H1 (cell line): ENCODE results near the gene OR2A2. TPM values are rescaled to one million over a fixed set of nuclear protein-coding genes. Genes with fewer than 3 reads are reported as not detected.

Source experiments
- CTCF ChIA-PET: fragments of 300-600 bp; sonication (Branson Sonifier 250); formaldehyde crosslinking; loops from one replicate; lab custom pipeline; 2021; ENCODE audit not compliant: partially characterized antibody; lab: Charles Lee
- POLR2A ChIA-PET: fragments of 300-600 bp; sonication (Branson Sonifier 250); formaldehyde crosslinking; loops from one replicate; lab custom pipeline; 2021; ENCODE audit warnings: inconsistent platforms; ENCODE audit not compliant: partially characterized antibody; lab: Charles Lee
- DNase-seq, 2 experiments: peaks; one replicate each; pipeline versions ENCODE4 v3.0.0 to v3.0.0-alpha.2; 2010 to 2022; ENCODE audit warnings: low spot score in 2 of 2, low read depth in 1 of 2, mixed read lengths in 1 of 2
- FAIRE-seq: peaks from 2 replicates; lab custom pipeline; 2011; peaks lifted over from hg19 to GRCh38; lab: Jason Lieb, UNC
- H2AFZ ChIP-seq: 2 replicates; pipeline ENCODE4 v1.8.1; 2012; ENCODE audit warnings: low read length, inconsistent platforms
- H2AK5ac ChIP-seq: 2 replicates; pipeline ENCODE4 v1.6.1; 2013; ENCODE audit warnings: low read depth, low read length
- H2BK120ac ChIP-seq: replicated peaks from 2 replicates; pipeline ENCODE3; 2013; ENCODE audit warnings: low read depth, low read length, inconsistent platforms
- H2BK12ac ChIP-seq: 2 replicates; pipeline ENCODE4 v1.6.1; 2013; ENCODE audit warnings: low read depth, low read length
- H2BK15ac ChIP-seq: 2 replicates; pipeline ENCODE4 v1.6.1; 2013; ENCODE audit warnings: low read length
- H2BK20ac ChIP-seq: 2 replicates; pipeline ENCODE4 v1.6.1; 2013; ENCODE audit warnings: low read length
- H2BK5ac ChIP-seq: 2 replicates; pipeline ENCODE4 v1.6.1; 2013; ENCODE audit warnings: low read depth, low read length
- H3K14ac ChIP-seq: 2 replicates; pipeline ENCODE4 v1.6.1; 2013; ENCODE audit warnings: inconsistent platforms; ENCODE audit not compliant: insufficient read length
- H3K18ac ChIP-seq: 2 replicates; pipeline ENCODE4 v1.6.1; 2013; ENCODE audit warnings: low read length; ENCODE audit errors: extremely low read depth
- H3K23ac ChIP-seq: 2 replicates; pipeline ENCODE4 v1.6.1; 2013; ENCODE audit warnings: inconsistent platforms; ENCODE audit not compliant: insufficient read length
- H3K23me2 ChIP-seq: 2 replicates; pipeline ENCODE4 v1.6.1; 2013; ENCODE audit warnings: low read depth, low read length
- H3K27ac ChIP-seq: 2 replicates; pipeline ENCODE4 v1.6.1; 2011; ENCODE audit warnings: low read depth, low read length, inconsistent platforms
- H3K27me3 ChIP-seq, 4 experiments: replicated peaks in 1 of 4; 1 replicate in 1 of 4; 2 replicates in 3 of 4; pipeline versions ENCODE4 v1.6.1 to v1.8.1; 2011 to 2013; ENCODE audit warnings: low read length in 3 of 4, mild to moderate bottlenecking in 3 of 4, inconsistent platforms in 2 of 4, mixed read lengths in 2 of 4, moderate library complexity in 1 of 4; ENCODE audit not compliant: control insufficient read depth in 3 of 4, insufficient read depth in 3 of 4; ENCODE audit errors: extremely low read depth in 1 of 4
- H3K36me3 ChIP-seq, 4 experiments: 2 replicates each; pipeline versions ENCODE4 v1.6.1 to v1.8.1; 2011 to 2013; ENCODE audit warnings: mild to moderate bottlenecking in 4 of 4, low read length in 3 of 4, moderate library complexity in 2 of 4, control low read depth in 1 of 4, inconsistent platforms in 1 of 4; ENCODE audit not compliant: insufficient read depth in 4 of 4, control insufficient read depth in 2 of 4
- H3K4ac ChIP-seq: replicated peaks from 2 replicates; pipeline ENCODE3; 2013; ENCODE audit warnings: low read length, low read depth, mixed read lengths, inconsistent platforms; ENCODE audit not compliant: insufficient read length
- H3K4me1 ChIP-seq, 4 experiments: replicated peaks in 1 of 4; 1 replicate in 1 of 4; 2 replicates in 3 of 4; pipeline versions ENCODE4 v1.6.1 to v1.8.1; 2011 to 2013; ENCODE audit warnings: low read length in 3 of 4, inconsistent platforms in 2 of 4, mixed read lengths in 1 of 4; ENCODE audit not compliant: insufficient read depth in 4 of 4, control insufficient read depth in 3 of 4
- H3K4me2 ChIP-seq, 2 experiments: 2 replicates each; pipeline versions ENCODE4 v1.6.1 to v1.8.1; 2011 to 2013; ENCODE audit warnings: low read depth in 2 of 2, low read length in 2 of 2, control low read depth in 1 of 2, inconsistent platforms in 1 of 2, mild to moderate bottlenecking in 1 of 2; ENCODE audit not compliant: insufficient read depth in 1 of 2
- H3K4me3 ChIP-seq, 4 experiments: fragments of 200-600, 300-600 bp in 1 of 4; sonication (generic), shearing (Covaris generic), sonication (Bioruptor Twin) in 1 of 4; 2 replicates each; pipeline versions ENCODE4 v1.5.1 to v1.8.1; 2011 to 2016; ENCODE audit warnings: low read length in 4 of 4, low read depth in 3 of 4, control low read depth in 2 of 4, inconsistent platforms in 2 of 4, mild to moderate bottlenecking in 2 of 4, mixed read lengths in 1 of 4, moderate library complexity in 1 of 4; ENCODE audit not compliant: insufficient read depth in 2 of 4; ENCODE audit errors: extremely low read depth in 1 of 4
- H3K56ac ChIP-seq: replicated peaks from 2 replicates; pipeline ENCODE3; 2013; ENCODE audit warnings: low read depth, mild to moderate bottlenecking, mixed read lengths, low read length, inconsistent platforms; ENCODE audit not compliant: insufficient read length
- H3K79me1 ChIP-seq: 2 replicates; pipeline ENCODE4 v1.6.1; 2013; ENCODE audit warnings: low read depth, low read length, control low read depth
- H3K79me2 ChIP-seq, 2 experiments: 2 replicates each; pipeline versions ENCODE4 v1.6.1 to v1.8.1; 2012 to 2013; ENCODE audit warnings: low read length in 2 of 2, mild to moderate bottlenecking in 2 of 2, inconsistent platforms in 1 of 2; ENCODE audit not compliant: insufficient read depth in 2 of 2, control insufficient read depth in 1 of 2
- H3K9ac ChIP-seq, 4 experiments: replicated peaks in 1 of 4; 1 replicate in 1 of 4; 2 replicates in 3 of 4; pipeline versions ENCODE4 v1.6.1 to v1.8.1; 2011 to 2013; ENCODE audit warnings: low read depth in 3 of 4, low read length in 3 of 4, control low read depth in 2 of 4, mild to moderate bottlenecking in 2 of 4, moderate library complexity in 2 of 4, inconsistent platforms in 1 of 4; ENCODE audit errors: extremely low read depth in 1 of 4
- H3K9me3 ChIP-seq, 2 experiments: 2 replicates each; pipeline versions ENCODE4 v1.6.1 to v1.8.1; 2012 to 2013; ENCODE audit warnings: mild to moderate bottlenecking in 2 of 2, moderate library complexity in 2 of 2, control low read depth in 1 of 2, inconsistent platforms in 1 of 2, low read depth in 1 of 2, low read length in 1 of 2, mixed read lengths in 1 of 2; ENCODE audit not compliant: insufficient read depth in 2 of 2
- H4K20me1 ChIP-seq, 2 experiments: replicated peaks in 1 of 2; 2 replicates each; pipeline versions ENCODE3 to v1.8.1; 2011 to 2013; ENCODE audit warnings: inconsistent platforms in 2 of 2, low read length in 2 of 2, mild to moderate bottlenecking in 1 of 2; ENCODE audit not compliant: insufficient read depth in 2 of 2, control insufficient read depth in 1 of 2
- H4K5ac ChIP-seq: 2 replicates; pipeline ENCODE4 v1.6.1; 2013; ENCODE audit warnings: low read length, low read depth, mixed read lengths, inconsistent platforms; ENCODE audit not compliant: insufficient read length
- H4K8ac ChIP-seq: 2 replicates; pipeline ENCODE4 v1.8.0; 2013; ENCODE audit warnings: mild to moderate bottlenecking, moderate library complexity, low read length, inconsistent platforms; ENCODE audit not compliant: insufficient read depth; ENCODE audit errors: extremely low read depth
- H4K91ac ChIP-seq: replicated peaks from 2 replicates; pipeline ENCODE3; 2013; ENCODE audit warnings: low read length, mixed read lengths, inconsistent platforms; ENCODE audit not compliant: insufficient read length
- RAD21 ChIP-seq, 2 experiments: IDR thresholded peaks in 1 of 2; conservative IDR thresholded peaks in 1 of 2; 2 replicates each; pipeline ENCODE4 v1.6.1; 2011; ENCODE audit warnings: low read depth in 2 of 2, low read length in 2 of 2, improper control_type of control experiment in 1 of 2, inconsistent platforms in 1 of 2, mild to moderate bottlenecking in 1 of 2, moderate library complexity in 1 of 2
- SIX5 ChIP-seq: IDR thresholded peaks from 2 replicates; pipeline ENCODE4 v1.6.1; 2011; ENCODE audit warnings: mild to moderate bottlenecking, low read depth, low read length
- WGBS, 2 experiments: shearing (Covaris generic) in 1 of 2; methylation state at CpG; one replicate each; pipeline versions ENCODE4 v1.1.6 to v1.1.7; 2013 to 2015; ENCODE audit warnings: low lambda C conversion rate in 2 of 2, mixed read lengths in 2 of 2, inconsistent platforms in 1 of 2, low coverage in 1 of 2, missing lambda C conversion rate in 1 of 2; ENCODE audit not compliant: insufficient replicate concordance in 2 of 2, insufficient coverage in 1 of 2, insufficient read length in 1 of 2; ENCODE audit errors: extremely low coverage in 1 of 2, missing lambda C conversion rate in 1 of 2; 5-methylcytosine and 5-hydroxymethylcytosine counted together
- polyA plus RNA-seq, 7 experiments: library from polyadenylated mRNA; depleted of rRNA in 3 of 7; stranded (reverse) in 5 of 7; unstranded in 2 of 7; fragments of >200 nt in 5 of 7; fragments of 200-250 nt in 2 of 7; gene quantifications; 1 replicate in 5 of 7; 2 replicates in 1 of 7; 4 replicates in 1 of 7; pipeline versions ENCODE4 v1.2.1 to v1.2.3, GENCODE V29; 2011 to 2013; ENCODE audit warnings: missing spikeins in 2 of 7, mixed read lengths in 2 of 7
- total RNA-seq: library from RNA; stranded (reverse); fragmentation: NEBNext Ultra II Directional; extraction: Animal tissue kit (Norgen Biotek cat#: 25700); gene quantifications from 2 replicates; pipeline ENCODE4 v1.2.1, GENCODE V29; 2021
- TF ChIP-seq, protein P1 (sequence below), 3 experiments: IDR thresholded peaks; 1 replicate in 2 of 3; 2 replicates in 1 of 3; pipeline versions ENCODE4 v1.5.1 to v1.6.1; 2011; ENCODE audit warnings: low read length in 3 of 3, mild to moderate bottlenecking in 3 of 3, inconsistent platforms in 2 of 3, low read depth in 1 of 3, moderate library complexity in 1 of 3; ENCODE audit not compliant: insufficient read depth in 1 of 3; ENCODE audit errors: control extremely low read depth in 1 of 3

The OR2A2 gene
- total and polyA plus RNA-seq, 2 of the 8 experiments (the other 6 are each of a cell fraction or from before 2014, with no cell fraction given) = not detected

DNA sequence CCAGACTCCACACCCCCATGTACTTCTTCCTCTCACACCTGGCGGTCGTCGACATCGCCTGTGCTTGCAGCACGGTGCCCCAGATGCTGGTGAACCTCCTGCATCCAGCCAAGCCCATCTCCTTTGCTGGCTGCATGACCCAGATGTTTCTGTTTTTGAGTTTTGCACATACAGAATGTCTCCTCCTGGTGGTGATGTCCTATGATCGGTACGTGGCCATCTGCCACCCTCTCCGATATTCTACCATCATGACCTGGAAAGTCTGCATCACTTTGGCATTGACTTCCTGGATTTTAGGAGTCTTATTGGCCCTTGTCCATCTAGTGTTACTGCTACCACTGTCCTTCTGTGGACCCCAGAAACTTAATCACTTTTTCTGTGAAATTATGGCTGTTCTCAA lies 35.0 kb upstream of the OR2A2 start:
- Histone ChIP-seq H3K36me3 (no peaks in the 10 kb centered on the region), H2BK120ac (no peak overlapping the region), H3K23me2 (no peaks in the 10 kb centered on the region; the same call in 1 of the 2 replicates), H3K27ac (no peak overlapping the region), H2BK5ac (no peak overlapping the region), H3K56ac (no peak overlapping the region), H3K18ac (no peak overlapping the region), H3K23ac (no peak overlapping the region), H4K20me1 (no peaks in the 10 kb centered on the region), H2BK15ac (no peak overlapping the region), H2BK12ac (no peak overlapping the region), H4K5ac (no peak overlapping the region), H3K14ac (no peak overlapping the region), H3K4me2 (no peak overlapping the region), H3K79me2 (no peaks in the 10 kb centered on the region), H3K9ac (no peak overlapping the region), H2BK20ac (no peak overlapping the region), H3K27me3 (no peaks in the 10 kb centered on the region), H4K8ac (no peak overlapping the region), H3K4me1 (no peaks in the 10 kb centered on the region), H2AFZ (no peak overlapping the region), H3K4ac (no peak overlapping the region), H3K4me3 (no peak overlapping the region), H4K91ac (no peak overlapping the region), H3K79me1 (no peaks in the 10 kb centered on the region), H2AK5ac (no peak overlapping the region), H3K9me3 (no peaks in the 10 kb centered on the region)
- FAIRE-seq = no peak
- CTCF ChIA-PET = interaction anchor here (1.0 kb wide), 1 partner anchor 11 kb away, joined by 3 read pairs; no protein-coding TSS in a partner anchor
- 77% methylated on average over 8 of the region's 8 CpGs; no CpG with 5 or more reads in 1 of the 2 experiments for WGBS, 2 experiments
- DNase-seq = no peak
- POLR2A ChIA-PET = no interaction called here
- TF ChIP-seq RAD21 (IDR thresholded peaks at IDR 0.05 in 1 of 2, conservative IDR thresholded peaks at IDR 0.05 in 1 of 2; ENCODE audit: low read depth in 2 of 2, low read length in 2 of 2) = no peak
- no peak for TF ChIP-seq SIX5
- TF ChIP-seq, protein P1, sequence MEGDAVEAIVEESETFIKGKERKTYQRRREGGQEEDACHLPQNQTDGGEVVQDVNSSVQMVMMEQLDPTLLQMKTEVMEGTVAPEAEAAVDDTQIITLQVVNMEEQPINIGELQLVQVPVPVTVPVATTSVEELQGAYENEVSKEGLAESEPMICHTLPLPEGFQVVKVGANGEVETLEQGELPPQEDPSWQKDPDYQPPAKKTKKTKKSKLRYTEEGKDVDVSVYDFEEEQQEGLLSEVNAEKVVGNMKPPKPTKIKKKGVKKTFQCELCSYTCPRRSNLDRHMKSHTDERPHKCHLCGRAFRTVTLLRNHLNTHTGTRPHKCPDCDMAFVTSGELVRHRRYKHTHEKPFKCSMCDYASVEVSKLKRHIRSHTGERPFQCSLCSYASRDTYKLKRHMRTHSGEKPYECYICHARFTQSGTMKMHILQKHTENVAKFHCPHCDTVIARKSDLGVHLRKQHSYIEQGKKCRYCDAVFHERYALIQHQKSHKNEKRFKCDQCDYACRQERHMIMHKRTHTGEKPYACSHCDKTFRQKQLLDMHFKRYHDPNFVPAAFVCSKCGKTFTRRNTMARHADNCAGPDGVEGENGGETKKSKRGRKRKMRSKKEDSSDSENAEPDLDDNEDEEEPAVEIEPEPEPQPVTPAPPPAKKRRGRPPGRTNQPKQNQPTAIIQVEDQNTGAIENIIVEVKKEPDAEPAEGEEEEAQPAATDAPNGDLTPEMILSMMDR (IDR thresholded peaks at IDR 0.05; ENCODE audit: control extremely low read depth in 1 of 3, insufficient read depth in 1 of 3, low read depth in 1 of 3, low read length in 3 of 3) = peak in 1 of 3 experiments; percentile 25; a peak in 1 of 4 replicates
